Hypothalamus (tissue), 51 donors: ENCODE measurements around the gene WRAP73.
"Not testable (repeated sequence)": the region's sequence is repeated elsewhere in the genome, so short reads cannot be mapped to it uniquely, and the experiment has no call there.

Experiments used
- DNase-seq, 51 donors: peaks; one replicate each; lab custom pipeline; 2025; lab: John Stamatoyannopoulos, UW

The WRAP73 gene

GRCh38 chr1:3601743-3602142, 48.2 kb downstream of the WRAP73 start:
- peak in 1 of 51 donors; percentile 43 for DNase-seq

GRCh38 chr1:3600354-3600753, 49.5 kb downstream of the WRAP73 start:
- no peak for DNase-seq

DNA sequence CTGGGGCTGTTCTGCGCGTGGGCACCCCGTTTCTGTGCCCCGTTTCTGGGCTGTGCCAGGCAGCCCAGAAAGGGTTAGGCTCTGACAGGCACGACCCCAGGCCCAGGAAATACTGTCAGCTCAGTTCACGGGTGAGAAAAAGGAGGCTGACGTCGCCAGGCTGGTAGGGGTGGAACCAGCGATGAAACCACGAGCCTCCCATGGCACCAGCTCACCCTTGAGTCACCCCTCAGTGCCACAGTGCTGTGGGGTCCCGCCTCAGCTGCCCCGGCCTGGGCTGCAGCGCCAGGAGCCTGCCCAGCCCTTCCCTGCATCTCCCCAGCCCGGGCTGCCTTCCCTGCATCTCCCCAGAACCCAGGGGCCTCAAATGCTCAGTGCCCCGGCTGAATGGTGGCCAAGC, 50.1 kb downstream of the WRAP73 start:
- DNase-seq = no peak

- DNase-seq = peak in 5 of 51 donors; percentile 8 to 31 (median 25)
Observed at GRCh38 chr1:3599286-3599811, 50.6 kb downstream of the WRAP73 start.

GRCh38 chr1:3598522-3599285, 51.2 kb downstream of the WRAP73 start:
- DNase-seq = no peak

- DNase-seq = peak in 5 of 51 donors; percentile 8 to 34 (median 17)
Observed at GRCh38 chr1:3598051-3598491, 51.8 kb downstream of the WRAP73 start.

GRCh38 chr1:3597599-3597964, 52.3 kb downstream of the WRAP73 start:
- DNase-seq = no peak

DNA sequence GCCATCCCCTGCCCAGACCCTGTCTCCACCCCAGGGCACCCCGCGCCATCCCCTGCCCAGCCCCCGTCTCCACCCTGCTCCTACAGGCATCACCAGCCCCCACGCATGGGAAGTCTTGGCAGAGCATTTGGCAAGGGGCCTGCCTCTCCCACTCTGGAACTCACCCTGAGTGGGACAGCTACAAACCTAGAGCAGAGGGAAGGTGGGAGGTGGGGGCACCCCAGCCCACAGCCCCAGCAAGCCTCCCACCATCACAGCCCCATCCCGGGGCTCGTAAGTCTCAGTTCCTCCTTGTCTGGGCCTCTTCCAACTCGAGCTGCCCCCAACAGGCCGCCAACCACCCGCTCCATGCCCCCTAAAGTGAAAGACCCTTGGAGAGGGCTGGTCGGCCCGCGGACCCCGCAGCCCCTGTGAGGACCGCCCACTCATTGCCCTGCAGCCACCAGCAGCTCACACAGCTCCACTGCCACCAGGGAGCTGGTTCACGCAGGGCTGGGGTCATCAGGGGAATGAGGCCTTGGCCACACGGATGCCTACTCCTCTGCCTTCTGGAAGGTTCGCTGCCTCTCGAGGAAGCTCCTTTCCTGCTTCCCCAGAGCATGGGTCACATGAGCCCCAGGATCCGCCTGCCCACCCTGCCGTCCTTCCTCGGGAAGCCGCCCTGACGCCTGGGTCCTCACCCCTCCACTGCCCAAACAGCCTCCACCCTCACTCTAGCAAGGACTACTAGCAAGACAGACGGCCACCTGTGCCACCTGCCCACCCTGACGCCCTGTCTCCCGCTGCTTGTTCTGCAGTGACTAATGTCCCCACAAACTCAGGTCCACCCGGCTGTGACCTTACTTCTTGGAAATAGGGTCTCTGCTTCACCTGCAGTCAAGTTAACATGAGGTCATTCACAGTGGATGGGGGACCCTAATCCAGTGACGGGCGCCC, 53.0 kb downstream of the WRAP73 start:
- DNase-seq = peak in 1 of 51 donors; percentile 12

DNA sequence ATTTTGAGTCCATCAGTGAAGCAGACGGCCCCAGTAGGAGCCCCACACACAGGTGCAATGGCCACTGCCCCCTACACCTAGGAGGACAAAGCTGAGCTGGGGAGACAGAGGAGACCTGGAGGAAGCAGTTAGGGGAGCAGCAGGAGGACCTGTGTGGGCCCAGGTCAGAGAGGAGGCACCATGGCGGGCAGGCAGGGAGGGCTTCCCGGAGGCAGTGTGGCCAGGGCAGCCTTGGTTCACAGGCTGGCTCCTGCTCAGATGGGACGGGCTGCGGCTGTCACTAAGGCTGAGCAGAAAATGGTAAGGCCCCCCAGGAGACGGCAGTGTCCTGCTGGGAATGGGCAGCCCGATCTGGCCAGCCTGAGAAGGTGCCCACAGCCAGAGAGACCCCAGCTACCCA, 54.0 kb downstream of the WRAP73 start:
- DNase-seq = no peak

DNA sequence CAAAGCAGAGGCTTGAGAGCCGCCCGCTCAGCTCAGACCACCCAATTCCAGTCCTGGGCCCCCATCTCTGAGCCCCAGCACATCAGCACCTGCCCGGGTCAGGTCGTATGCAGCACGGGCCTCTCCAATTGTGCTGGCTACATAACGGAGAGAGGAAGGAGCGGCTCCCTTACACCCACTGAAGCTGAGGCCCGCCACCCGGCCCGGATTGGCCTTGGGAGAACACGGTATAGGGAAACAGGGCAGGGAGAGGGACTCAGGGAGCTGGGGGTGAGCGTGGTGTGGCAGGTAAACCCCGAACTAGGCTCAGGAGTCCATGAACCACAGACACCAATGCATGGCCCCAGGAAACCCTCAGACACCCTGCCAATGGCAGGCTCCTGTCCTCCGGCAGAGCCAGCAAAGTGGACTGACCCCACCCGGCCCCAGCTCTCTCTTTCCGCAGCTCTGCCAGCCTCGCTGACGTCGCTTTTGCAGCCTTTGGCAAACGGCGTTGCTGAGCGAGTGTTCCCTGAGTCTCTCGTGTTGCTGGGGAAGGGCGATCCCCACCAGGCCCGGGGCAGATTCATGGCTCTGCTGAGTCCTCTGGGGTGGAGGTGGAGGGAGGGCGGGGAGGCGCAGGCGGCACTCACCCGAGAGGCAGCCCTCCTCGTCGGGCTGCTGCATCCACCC, 55.1 kb downstream of the WRAP73 start:
- peak in 25 of 51 donors; percentile 20 to 74 (median 50) for DNase-seq

DNA sequence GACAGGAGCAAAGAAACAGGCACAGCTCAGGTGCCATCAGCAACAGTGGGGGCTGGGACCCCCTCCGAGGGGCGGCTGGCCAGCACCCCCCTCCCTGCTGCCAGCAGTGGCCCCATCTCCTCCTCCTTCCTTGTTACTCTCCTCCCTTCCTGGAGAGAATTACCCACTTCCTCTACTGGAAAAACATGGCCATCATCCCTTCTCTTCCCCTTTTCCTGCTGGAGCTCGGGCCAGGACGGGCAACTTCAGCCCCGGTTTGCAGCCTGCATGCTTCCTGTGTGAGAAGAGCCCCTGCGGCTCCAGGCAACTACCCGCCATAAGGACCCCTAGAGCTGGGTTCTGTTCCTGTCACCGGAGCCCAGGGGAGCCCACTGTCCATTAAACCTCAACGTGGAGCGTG, 56.2 kb downstream of the WRAP73 start:
- no peak for DNase-seq

GRCh38 chr1:3593334-3593733, 56.6 kb downstream of the WRAP73 start:
- no peak for DNase-seq

- no peak for DNase-seq
Observed at GRCh38 chr1:3590951-3591865, 58.7 kb downstream of the WRAP73 start.

DNA sequence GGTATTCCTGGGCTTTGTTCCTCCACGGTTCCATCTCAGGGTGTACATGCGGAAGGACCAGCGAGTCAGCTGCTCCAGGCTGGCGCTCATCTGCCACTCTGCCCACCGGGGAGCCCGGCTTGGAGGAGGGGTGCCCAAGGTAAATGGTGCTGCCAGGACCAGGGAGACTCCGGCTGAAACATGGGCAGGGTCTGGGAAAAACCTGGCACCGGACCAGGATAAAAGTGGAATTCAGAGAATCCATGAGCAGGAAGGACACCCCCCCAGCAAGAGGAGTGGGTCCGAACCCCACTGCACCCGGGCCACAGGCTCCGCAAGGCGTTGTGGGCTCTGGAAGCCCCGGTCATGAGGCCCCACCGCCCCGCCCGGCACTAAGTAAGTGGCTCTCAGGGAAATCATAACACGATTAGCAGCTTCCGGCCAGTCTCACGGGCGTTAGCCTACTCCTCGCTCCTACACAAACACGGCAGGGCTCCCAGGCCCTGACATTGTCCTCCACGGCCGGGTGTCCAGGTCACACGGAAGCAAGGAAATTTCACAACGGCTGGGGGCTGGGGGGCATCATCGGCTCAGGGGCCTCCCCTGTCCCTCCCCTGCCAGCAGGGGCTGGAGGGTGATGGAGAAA, 59.7 kb downstream of the WRAP73 start:
- DNase-seq = no peak

- DNase-seq = no peak
Observed at GRCh38 chr1:3588395-3588794, 61.5 kb downstream of the WRAP73 start.

- peak in 2 of 51 donors; percentile 20 to 40 for DNase-seq
Observed at GRCh38 chr1:3586986-3587759, 62.7 kb downstream of the WRAP73 start.

- no peak for DNase-seq
Observed at GRCh38 chr1:3585940-3586568, 63.8 kb downstream of the WRAP73 start.

DNA sequence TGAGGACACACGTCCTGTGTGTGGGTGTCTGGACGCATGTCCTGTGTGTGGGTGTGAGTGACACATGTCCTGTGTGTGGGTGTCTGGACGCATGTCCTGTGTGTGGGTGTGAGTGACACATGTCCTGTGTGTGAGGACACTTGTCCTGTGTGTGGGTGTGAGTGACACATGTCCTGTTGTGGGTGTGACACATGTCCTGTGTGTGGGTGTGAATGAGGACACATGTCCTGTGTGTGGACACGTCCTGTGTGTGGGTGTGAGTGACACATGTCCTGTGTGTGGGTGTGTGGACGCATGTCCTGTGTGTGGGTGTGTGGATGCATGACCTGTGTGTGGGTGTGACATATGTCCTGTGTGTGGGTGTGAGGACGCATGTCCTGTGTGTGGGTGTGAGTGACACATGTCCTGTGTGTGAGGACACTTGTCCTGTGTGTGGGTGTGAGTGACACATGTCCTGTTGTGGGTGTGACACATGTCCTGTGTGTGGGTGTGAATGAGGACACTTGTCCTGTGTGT, 64.5 kb downstream of the WRAP73 start:
- not testable (repeated sequence) for DNase-seq
